CD1c-positive myeloid dendritic cell (primary cell): ENCODE results near the gene LRIT2.

Source experiments
- DNase-seq: peaks from one replicate; pipeline ENCODE4 v3.0.0-alpha.2; 2016; ENCODE audit errors: extremely low spot score

LRIT2 gene

DNA sequence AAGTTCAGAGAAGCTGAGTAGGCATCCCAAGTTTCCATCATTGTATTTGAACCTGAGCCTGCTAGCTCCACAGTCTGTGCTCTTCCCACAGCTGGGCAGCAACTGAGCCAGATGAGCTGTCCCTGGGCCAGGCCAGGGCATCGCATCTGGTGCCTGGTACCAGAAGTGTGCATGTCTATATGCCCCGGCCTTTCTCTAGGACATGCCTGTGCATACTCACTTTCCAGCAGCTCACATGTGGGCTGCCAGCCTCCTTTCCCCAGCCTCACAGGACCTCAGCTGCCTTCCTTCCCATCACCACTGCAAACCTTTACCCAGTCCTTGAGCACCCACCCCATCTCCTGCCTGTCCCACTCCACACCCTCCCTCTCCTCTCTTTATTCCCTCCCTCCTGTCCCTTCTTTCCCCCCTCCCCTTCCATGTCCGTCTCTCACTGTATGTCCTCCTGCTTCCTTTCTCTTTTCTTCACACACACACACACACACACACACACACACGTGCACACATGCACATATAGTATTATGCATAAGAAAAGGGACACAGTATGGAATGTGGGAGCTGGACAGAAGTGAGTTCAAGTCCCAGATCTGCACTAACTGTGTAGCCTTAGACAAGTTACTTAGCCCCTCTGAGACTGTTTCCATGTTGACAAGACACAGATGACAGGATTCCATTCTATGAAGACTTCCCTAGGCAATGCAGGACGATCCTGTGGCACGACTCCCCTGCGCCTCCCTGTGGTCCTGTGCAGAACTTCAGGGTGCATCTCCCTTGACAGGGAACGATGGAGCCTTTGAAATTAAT, 20.1 kb downstream of the LRIT2 start:
- DNase-seq: peak; percentile 58

DNA sequence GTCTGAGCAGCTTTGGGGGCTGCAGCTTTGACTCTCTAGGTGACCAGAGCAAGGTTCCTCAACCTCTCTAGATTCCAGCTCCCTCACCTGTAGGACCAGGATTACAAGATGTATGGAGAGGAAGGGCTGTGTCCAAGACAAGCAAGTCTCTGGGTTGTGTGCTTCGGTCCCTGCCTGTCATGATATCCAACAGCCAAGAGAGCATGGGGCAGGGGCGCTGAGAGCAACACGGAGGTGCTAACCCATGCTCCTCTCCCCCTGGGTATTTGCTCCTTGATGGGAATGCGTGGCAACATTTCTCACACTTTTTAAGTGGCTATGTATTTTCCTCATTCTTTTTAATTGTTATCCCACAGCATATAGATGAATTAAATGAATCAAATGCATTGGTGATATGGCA, 20.7 kb downstream of the LRIT2 start:
- no peak for DNase-seq

DNA sequence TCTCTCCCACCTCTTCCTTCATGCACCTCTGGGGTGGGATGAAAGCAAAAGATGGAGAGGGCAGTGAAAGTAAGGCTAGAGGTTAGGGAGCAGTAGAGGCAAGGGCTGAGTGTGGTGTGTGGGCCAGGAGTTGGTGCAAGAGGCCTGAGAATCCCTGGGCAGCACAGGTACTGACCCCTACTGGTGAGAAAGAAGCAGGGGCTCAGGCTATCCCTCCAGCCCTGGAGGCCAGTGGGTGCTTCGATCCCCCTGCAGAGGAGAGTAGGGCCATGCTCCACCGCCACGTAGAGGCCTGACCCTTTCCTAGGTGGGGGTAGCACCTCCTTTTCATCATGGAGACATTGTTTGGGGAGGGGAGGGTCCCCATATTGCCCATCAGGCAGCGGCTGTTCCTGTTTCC, 21.2 kb downstream of the LRIT2 start:
- no peak for DNase-seq

DNA sequence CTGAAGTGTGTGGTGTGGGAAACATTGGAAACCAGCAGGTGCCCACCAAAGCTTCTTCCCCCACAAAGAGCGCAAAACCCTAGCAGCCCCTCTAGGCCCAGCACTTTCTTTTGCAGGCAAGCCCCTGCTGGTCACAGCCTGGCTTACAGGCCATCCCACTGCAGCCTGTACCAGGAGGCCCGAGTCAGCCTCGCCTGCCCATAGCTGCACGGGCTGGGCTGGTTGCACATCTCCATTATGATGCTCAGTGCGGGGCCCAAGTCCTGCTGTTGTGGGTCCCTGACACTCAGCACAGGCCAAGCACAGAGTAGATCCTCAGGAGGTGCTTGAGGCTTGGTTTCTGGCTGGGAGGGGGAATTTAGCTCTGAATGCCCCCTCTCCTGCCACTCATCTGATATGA, 23.0 kb downstream of the LRIT2 start:
- DNase-seq: no peak

DNA sequence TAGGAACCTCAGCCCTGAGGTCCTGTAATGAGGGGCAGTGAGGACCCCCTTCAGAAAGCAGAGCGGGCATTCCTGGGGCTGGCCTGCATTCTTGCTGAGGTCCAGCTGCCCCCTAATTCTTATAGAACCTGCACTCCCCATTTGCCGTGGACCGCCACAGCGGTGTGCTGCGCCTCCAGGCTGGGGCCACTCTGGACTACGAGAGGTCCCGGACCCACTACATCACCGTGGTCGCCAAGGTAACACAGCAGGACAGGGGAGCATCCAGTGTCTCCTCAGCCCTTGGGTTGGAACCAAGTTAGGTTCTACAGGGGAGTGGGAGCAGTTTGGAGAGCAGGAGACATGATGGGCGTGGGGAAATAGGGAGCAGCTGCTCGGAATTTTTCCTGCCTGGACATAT, 23.7 kb downstream of the LRIT2 start:
- no peak for DNase-seq

DNA sequence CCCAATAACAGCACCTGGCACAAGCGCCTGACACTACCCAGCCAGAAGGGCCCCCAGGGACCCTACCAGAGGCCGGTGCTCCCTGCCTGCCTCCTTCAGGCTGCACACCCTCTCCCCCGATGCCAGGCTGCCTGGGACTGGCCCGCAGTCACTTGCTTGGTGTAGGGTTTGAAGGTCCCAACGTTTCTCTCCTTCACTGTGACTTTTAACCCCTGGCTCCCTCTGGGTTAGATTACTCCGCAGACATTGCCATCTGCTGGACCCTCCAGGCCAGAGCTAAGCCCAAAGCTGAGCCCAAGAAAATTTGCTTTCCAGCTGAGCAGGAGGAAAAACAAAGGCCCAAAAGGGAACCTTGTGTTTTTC, 24.1 kb downstream of the LRIT2 start:
- no peak for DNase-seq

DNA sequence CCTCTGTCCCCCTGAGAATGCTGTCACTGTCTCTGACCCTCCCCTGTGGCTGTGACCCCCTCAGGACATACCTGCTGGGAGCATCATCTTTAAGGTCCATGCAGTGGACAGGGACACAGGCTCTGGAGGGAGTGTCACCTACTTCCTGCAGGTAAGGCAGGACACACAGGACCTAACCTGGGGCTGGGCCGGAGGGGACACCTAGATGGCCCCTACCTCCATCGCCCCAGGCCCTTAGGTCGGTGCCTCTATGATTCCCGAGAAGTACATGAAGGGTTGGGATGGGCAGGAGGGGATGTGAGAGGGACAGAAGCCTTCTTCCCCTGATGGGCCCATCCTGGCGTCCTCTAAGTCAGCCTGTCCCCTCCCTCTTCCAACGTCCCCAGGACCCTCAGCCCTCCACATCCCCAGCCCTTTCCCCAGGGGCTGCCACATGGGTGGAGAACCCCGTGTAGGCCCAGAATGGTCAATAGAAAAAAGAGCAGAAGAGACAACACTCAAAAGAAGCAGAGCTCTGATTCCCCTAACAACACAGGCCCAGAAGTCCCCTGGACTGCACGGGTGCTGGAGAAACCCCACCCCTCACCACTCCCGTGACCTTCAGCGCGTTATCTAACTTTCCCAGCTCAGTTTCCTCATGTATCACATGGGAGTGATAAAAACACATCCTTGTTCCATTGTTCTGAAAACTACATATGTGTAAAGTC, 24.7 kb downstream of the LRIT2 start:
- no peak for DNase-seq

DNA sequence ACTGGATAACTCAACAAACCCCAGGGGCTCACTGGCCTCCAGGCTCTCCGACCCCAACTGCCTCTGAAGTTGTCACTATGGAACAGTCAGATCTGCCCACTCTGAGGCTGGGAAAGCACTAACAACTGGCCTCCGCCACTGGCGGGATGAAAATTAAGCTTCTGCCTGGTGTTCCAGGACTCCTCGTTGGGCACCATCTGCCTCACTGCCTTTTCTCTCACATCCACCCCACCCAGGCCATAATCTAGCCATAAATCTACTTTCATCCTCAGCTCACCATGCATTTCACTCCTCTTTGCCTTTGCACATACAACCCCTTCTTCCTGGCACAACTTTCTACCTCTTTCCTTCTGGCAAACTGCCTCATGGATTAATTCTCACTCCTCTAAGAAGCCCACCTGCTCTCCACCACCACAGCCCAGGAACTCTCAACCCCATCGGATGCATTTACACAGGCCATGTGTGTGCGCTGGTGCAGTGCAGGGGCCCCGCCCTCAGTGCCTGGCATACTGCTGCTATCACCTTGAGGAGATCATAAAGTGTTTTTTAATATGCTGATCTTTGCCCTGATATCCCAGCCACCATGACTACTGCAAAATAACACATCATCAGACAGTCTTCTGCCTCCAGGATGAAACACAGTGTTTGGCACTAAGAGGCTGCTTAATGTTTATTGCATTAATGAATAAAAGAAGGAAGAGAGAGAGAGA, 27.0 kb downstream of the LRIT2 start:
- DNase-seq: no peak

DNA sequence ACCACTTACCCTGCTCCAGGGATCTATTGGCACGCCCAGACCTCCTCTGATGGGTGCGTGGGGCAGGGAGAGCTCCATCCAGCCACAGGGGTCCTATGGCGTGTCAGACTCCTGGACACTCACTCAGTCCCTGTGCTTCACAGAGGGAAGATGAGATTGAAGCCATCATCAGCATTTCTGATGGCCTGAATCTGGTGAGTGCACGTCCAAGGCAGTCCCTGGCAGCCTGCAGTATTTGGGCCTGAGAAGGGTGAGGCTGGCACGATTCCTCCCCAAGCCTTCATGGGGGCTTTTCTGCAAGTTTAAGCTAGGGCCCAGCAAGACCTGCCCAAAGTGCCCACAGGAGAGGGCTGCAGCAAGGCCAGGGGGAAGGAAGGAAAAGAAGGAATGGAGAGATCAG, 27.7 kb downstream of the LRIT2 start:
- no peak for DNase-seq

DNA sequence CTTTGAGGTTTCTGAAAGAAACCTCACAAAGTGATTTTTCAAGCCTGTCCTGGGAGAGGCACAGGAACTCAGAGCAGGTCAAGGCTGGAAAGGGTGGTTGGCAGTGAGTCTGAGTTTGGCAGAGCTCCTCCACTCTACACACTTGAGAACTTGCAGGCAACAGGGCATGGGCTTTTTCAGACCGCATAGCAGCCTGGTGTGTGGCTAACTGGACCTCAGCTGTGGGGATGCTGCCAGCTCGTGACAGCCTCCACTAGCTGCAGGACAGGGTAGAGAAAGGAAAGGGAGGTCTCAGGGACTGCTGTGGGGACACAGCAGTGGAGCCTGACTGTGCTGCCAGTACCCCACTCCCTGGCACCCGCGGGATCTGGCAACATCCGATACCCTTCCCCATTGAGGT, 28.4 kb downstream of the LRIT2 start:
- no peak for DNase-seq

DNA sequence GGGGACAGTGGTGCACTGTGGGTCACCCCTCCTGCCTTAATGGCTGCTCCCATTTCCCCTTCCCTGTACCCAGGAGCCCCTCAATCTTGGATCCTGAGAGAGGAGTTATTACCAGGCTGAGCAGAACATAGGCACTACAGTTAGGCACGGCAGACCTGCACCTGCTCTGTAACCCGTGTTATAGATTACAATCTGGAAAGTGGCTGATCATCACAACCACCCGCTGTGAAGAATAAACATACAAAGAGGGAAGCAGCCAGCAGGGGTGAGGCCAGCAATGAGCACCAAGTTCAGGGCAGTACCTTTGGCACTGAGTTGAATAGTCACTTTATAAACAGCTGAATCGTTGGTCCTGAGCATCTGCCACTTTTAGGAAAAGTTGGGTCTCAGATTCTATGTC, 29.3 kb downstream of the LRIT2 start:
- DNase-seq: no peak

DNA sequence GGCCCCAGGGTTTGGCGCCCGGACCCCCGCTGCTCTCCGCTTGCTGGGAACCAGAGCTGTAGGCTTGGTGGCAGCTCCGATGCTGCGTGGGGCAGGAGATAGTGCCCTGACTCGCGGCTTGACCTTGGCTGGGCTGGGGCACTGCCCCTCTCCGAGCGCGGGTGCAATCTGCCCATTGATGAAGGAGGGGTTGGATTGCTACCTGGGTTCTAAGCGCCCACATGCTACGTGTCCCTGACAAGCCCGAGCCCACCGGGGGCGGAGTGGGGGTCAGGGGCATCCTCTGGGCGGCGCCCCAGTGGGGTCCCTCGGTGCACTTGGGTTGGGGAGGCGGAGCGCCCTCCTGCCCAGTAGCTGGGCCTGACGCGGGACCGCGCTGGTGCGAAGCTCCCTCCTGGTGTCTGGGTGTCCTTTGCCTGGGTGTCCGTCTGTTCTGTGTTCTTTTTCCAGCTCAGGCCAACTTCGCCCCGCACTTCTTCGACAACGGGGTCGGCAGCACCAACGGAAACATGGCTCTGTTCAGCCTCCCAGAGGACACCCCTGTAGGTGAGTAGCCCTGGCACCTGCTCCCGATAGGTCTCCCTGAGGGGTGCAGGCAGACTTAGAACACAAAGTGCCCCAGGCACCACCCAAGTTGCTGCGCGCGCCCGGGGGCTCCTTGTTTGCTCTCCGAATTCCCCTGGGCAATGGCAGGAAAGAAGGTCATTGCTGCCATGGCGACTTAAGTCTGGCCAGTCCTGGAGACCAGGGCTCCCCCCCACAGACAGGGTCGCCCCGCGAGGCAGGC, 30.1 kb downstream of the LRIT2 start:
- no peak for DNase-seq

DNA sequence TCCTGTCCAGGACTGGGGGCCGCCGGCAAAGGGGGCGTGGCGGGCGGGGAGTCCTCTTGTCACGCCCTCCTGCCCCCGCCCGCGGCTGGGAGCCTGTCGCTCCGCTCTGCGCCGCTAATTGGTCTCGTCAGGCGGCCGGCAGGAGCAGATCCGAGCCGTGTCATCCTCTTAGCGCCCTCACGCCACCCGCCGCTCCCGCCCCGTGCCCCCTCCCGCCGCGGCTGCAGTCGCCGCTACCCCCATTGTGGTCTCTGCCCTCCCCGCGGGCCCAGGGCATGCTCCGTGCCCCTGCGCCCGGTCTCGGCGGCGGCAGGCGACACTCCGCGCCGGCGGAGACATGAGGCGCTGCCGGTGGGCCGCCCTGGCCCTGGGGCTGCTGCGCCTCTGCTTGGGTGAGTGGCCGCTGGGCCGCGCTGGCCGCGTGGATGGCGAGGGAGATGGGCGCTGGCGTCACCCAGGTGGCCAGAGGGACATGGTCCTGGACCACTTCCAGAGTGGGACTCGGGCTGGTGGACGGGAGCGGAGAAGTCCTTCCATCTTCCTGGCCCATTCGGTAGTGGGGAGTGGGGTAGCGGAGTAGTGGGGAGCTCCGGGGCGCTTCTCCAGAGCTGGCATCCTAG, 30.8 kb downstream of the LRIT2 start, which contains the start of gene CDHR1:
Gene CDHR1 (plus strand): TSS at position 114 of the 620 bp plus-strand sequence. CDS start 224 bp downstream, at position 338.
- DNase-seq: no peak

DNA sequence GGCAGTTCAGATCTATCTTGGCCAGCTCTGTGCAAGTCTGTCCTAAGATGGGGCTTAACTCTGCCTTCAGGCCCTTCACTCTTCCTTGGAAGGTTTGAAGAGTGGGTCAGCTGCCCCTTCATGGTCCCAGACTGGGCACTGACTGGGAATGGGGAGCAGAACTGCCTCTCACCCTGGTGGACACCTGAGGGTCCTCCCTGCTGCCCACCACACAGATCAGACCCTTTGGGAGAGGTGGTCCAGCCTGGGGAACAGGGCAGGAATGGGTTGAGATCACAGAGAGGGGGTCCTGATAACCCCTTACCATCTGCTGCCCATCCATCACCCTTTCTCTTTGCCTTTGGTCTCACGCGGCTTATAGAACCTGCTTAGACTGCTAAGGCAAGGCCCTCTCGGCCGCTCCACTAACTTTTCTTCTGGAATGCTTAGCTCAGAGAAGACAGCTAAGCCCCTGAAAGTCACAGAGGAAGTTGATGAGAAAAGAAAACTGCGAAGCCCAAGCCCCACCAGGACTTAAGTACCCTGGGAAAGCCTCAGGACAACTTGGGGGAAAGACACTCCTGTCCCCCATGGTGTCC, 31.4 kb downstream of the LRIT2 start:
- DNase-seq: no peak

DNA sequence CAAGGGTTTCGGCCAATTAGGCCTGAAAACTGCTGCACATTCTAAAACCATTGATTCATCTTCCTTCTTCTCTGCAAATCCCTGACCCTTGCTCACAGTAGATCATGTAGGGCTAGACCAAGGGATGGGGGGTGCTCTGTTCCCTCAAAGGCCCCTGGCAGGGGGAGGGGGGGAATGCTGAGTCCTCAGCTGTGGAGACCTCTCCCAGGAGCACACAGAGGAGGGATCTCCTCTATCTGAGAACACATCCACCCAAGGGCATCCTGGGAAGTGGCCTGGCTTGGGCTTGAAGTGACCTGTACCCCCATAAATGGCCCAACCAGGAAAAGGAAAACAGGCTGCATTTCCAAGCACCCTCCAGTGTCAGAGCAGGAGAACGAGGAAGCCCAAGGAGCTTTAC, 32.0 kb downstream of the LRIT2 start:
- DNase-seq: no peak

DNA sequence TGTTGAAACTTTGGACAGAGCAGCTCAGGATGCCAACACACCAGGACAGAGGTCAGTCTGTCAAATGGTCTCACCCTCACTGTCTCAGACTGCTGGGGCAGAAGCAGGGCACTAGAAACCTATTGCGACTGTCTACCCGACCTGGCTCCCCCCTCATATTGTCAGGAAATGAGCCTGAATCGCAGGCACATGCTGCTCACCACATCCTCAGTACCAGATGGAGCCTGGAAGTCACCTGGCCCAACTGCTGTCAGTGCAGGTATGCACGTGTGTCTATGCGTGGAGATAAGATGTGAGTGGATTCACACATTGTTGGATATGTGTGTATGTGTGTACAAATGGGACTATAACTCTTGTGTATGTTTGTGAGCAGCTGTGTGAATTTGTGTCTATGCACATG, 34.2 kb downstream of the LRIT2 start:
- no peak for DNase-seq

DNA sequence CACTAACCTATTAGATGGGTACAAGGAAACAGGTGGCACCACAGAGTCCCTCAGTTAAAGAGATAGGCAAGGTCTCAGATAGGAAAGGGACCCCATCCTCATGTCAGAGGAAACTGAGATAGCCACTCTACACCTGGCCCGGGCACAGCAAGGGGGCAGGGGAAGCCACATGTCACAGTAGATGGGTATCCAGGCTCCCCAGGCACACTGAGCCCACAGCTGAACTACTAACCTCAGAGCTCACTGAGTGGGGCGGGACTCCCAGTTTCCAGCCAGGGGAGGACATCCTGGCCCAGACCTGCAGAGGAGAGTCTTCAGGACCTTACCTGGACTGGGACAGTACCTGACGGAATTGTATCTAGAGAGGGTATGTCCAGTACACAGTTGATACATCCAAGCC, 34.7 kb downstream of the LRIT2 start:
- DNase-seq: no peak

DNA sequence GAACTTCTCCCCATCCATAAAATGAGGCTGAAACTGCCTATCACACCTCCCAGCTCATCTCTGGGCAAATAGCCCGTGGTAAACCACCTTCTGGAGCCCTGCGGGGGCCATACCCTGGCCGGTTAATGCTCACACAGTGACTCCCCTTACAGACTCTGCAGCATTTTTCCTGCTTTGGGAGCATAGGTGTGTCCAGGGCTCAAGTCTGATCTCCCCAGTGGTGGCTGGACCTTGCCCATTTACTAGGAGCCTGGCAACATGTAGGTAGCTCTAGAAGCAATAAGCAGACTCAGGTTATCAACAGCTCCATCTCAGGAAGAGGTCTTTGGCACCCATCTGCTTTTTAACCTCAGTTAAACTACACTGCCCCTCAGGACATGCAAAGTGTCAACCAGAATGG, 36.5 kb downstream of the LRIT2 start:
- no peak for DNase-seq

DNA sequence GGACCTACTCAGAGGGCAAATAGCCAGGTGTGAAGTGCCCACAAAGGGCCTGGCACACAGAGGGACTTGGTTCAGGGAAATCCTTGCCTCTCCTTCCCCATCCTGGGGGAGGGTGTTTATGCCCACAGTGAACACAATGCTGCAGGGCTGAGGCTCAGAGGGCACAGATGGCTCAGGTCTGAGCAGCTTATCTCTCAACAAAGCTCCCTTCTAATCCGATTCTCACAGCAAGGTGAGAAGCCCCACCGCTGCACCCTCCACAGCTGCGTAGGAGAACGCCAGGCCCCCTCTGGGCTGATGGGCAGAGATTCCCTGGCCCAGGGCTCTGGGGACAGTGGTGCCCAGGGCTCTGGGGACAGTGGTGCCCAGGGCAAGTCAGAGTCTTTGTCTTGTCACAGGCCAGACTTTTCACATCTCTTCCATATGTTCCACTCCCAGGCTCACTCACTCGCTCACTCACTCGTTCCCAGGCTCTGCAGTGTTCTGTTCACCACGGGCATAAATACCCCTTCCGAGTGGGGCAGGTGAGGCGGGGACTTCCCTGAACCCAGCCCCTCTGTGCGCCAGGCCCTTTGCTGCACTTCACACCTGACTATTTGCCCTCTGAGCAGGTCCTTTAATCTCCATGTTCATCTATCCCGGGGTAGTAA, 39.7 kb downstream of the LRIT2 start:
- no peak for DNase-seq

DNA sequence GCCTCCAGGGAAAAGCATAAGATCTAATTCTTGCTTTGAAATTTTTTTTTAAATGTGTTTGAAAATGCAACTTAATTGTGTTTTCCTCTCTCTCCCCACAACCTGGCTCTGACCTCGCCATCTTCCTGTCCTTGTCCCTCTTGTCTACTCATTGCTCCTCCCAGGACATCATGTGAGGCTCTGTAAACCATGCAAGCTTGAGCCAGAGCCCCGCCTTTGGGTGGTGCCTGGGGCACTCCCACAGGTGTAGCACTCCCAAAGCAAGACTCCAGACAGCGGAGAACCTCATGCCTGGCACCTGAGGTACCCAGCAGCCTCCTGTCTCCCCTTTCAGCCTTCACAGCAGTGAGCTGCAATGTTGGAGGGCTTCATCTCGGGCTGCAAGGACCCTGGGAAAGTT, 40.8 kb downstream of the LRIT2 start:
- DNase-seq: no peak

DNA sequence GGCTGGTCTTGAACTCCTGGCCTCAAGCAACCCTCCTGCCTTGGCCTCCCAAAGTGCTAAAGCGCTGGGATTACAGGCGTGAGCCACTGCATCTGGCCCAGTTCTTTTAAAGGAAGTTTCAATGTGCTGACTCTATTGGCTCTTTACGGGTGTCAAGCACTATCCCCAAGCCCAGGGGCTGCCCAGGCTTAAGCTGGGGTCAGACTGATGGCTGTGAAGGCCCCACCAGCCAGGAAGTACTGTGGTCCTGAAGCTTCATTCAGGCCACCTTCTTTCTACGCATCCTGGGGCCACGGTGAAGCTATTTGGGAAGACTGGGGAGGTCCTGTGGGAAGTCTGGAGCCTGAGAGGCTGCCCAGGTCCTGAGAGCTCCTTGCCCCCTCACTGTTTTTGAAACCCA, 43.7 kb downstream of the LRIT2 start:
- no peak for DNase-seq
